Measurements from ENCODE around the gene NPAT.
A peak's percentile ranks its signal among the peaks of the same experiment; 100 is the strongest.
"Not testable (repeated sequence)": the region's sequence is repeated elsewhere in the genome, so short reads cannot be mapped to it uniquely, and the experiment has no call there.

Gene NPAT

GRCh38 chr11:108148556-108148955 is 73.9 kb downstream of the NPAT start:
- DNase-seq (ENCODE audit: low read depth) = no peak

- DNase-seq (ENCODE audit: low read depth) = no peak
These were observed 75.3 kb downstream of the NPAT start for GRCh38 chr11:108147150-108147549.

- DNase-seq (ENCODE audit: low read depth) = no peak
These were observed 77.8 kb downstream of the NPAT start for GRCh38 chr11:108144615-108145014.

- DNase-seq (ENCODE audit: low read depth) = no peak
These were observed 80.1 kb downstream of the NPAT start for GRCh38 chr11:108142304-108142703.

GRCh38 chr11:108137212-108137611 is 85.2 kb downstream of the NPAT start:
- no peak for DNase-seq (ENCODE audit: low read depth)

- peak; percentile 15 for DNase-seq (ENCODE audit: low read depth)
These were observed 86.4 kb downstream of the NPAT start for GRCh38 chr11:108135845-108136544.

- DNase-seq (ENCODE audit: low read depth) = not testable (repeated sequence)
These were observed 89.4 kb downstream of the NPAT start for GRCh38 chr11:108132993-108133538.

GRCh38 chr11:108131993-108132392 is 90.4 kb downstream of the NPAT start:
- no peak for DNase-seq (ENCODE audit: low read depth)

GRCh38 chr11:108128772-108129171 is 93.7 kb downstream of the NPAT start:
- no peak for DNase-seq (ENCODE audit: low read depth)

GRCh38 chr11:108125096-108125495 is 97.3 kb downstream of the NPAT start:
- DNase-seq (ENCODE audit: low read depth) = no peak

- DNase-seq (ENCODE audit: low read depth) = peak; percentile 41
These were observed 100.2 kb downstream of the NPAT start for GRCh38 chr11:108122166-108122628.

- peak; percentile 93 for DNase-seq (ENCODE audit: low read depth)
These were observed 100.9 kb downstream of the NPAT start, which contains the start of gene ACAT1 for GRCh38 chr11:108121274-108122155. Gene ACAT1, plus strand, starts transcription at chr11:108121567. Its CDS starts 40 bp downstream, at chr11:108121607.

GRCh38 chr11:108120936-108121273 is 101.5 kb downstream of the NPAT start:
- DNase-seq (ENCODE audit: low read depth) = not testable (repeated sequence)

GRCh38 chr11:108117746-108118371 is 104.6 kb downstream of the NPAT start:
- DNase-seq (ENCODE audit: low read depth) = peak; percentile 76

GRCh38 chr11:108115500-108116140 is 106.8 kb downstream of the NPAT start:
- peak; percentile 81 for DNase-seq (ENCODE audit: low read depth)

- peak; percentile 13 for DNase-seq (ENCODE audit: low read depth)
These were observed 110.4 kb downstream of the NPAT start for GRCh38 chr11:108112057-108112456.

GRCh38 chr11:108111126-108111525 is 111.3 kb downstream of the NPAT start:
- no peak for DNase-seq (ENCODE audit: low read depth)

Measured in ELR (cell line).